ENCODE measurements around the gene GNAZ.

Gene GNAZ

GRCh38 chr22:23110922-23111527 lies 40.7 kb downstream of the GNAZ start:
- H3K4me1 ChIP-seq (ENCODE audit: control insufficient read depth, insufficient read depth, low read length, poor library complexity, severe bottlenecking): no peaks in the 10 kb centered on the region
- H3K4me3 ChIP-seq (ENCODE audit: extremely low read depth, insufficient read depth, low read length, poor library complexity, severe bottlenecking): no peak overlapping the region
- 80 to 84% methylated on average over 13 to 15 of the region's 15 CpGs for WGBS, 2 experiments (ENCODE audit: insufficient coverage in 2 of 2)
- H3K27ac ChIP-seq (ENCODE audit: low read depth, low read length, severe bottlenecking): no peak overlapping the region
- no peaks in the 10 kb centered on the region for H3K9me3 ChIP-seq (ENCODE audit: control insufficient read depth, low read length)
- H3K36me3 ChIP-seq (ENCODE audit: control insufficient read depth, insufficient read depth, low read length): no peaks in the 10 kb centered on the region

GRCh38 chr22:23112472-23113012 lies 42.2 kb downstream of the GNAZ start:
- Histone ChIP-seq H3K4me1 (ENCODE audit: control insufficient read depth, insufficient read depth, low read length, poor library complexity, severe bottlenecking) (no peaks in the 10 kb centered on the region), H3K36me3 (ENCODE audit: control insufficient read depth, insufficient read depth, low read length) (no peaks in the 10 kb centered on the region), H3K9me3 (ENCODE audit: control insufficient read depth, low read length) (no peaks in the 10 kb centered on the region), H3K4me3 (ENCODE audit: extremely low read depth, insufficient read depth, low read length, poor library complexity, severe bottlenecking) (no peak overlapping the region), H3K27ac (ENCODE audit: low read depth, low read length, severe bottlenecking) (no peak overlapping the region)
- 83 to 85% methylated on average over 9 of the region's 9 CpGs for WGBS, 2 experiments (ENCODE audit: insufficient coverage in 2 of 2)

- Histone ChIP-seq H3K27ac (ENCODE audit: low read depth, low read length, severe bottlenecking) (no peak overlapping the region), H3K4me3 (ENCODE audit: extremely low read depth, insufficient read depth, low read length, poor library complexity, severe bottlenecking) (no peak overlapping the region), H3K36me3 (ENCODE audit: control insufficient read depth, insufficient read depth, low read length) (no peaks in the 10 kb centered on the region), H3K9me3 (ENCODE audit: control insufficient read depth, low read length) (no peaks in the 10 kb centered on the region), H3K4me1 (ENCODE audit: control insufficient read depth, insufficient read depth, low read length, poor library complexity, severe bottlenecking) (no peaks in the 10 kb centered on the region)
- WGBS, 2 experiments (ENCODE audit: insufficient coverage in 2 of 2): 89 to 94% methylated on average over 11 to 14 of the region's 14 CpGs
Measured at GRCh38 chr22:23113067-23113846, 42.9 kb downstream of the GNAZ start.

- H3K9me3 ChIP-seq (ENCODE audit: control insufficient read depth, low read length): no peaks in the 10 kb centered on the region
- 85 to 88% methylated on average over 16 to 17 of the region's 18 CpGs for WGBS, 2 experiments (ENCODE audit: insufficient coverage in 2 of 2)
- no peaks in the 10 kb centered on the region for H3K4me1 ChIP-seq (ENCODE audit: control insufficient read depth, insufficient read depth, low read length, poor library complexity, severe bottlenecking)
- no peak overlapping the region for H3K27ac ChIP-seq (ENCODE audit: low read depth, low read length, severe bottlenecking)
- H3K36me3 ChIP-seq (ENCODE audit: control insufficient read depth, insufficient read depth, low read length): no peaks in the 10 kb centered on the region
- H3K4me3 ChIP-seq (ENCODE audit: extremely low read depth, insufficient read depth, low read length, poor library complexity, severe bottlenecking): no peak overlapping the region
Measured at GRCh38 chr22:23113847-23114720, 43.8 kb downstream of the GNAZ start.

- no peaks in the 10 kb centered on the region for H3K4me1 ChIP-seq (ENCODE audit: control insufficient read depth, insufficient read depth, low read length, poor library complexity, severe bottlenecking)
- no peaks in the 10 kb centered on the region for H3K36me3 ChIP-seq (ENCODE audit: control insufficient read depth, insufficient read depth, low read length)
- no peak overlapping the region for H3K4me3 ChIP-seq (ENCODE audit: extremely low read depth, insufficient read depth, low read length, poor library complexity, severe bottlenecking)
- no peak overlapping the region for H3K27ac ChIP-seq (ENCODE audit: low read depth, low read length, severe bottlenecking)
- no peaks in the 10 kb centered on the region for H3K9me3 ChIP-seq (ENCODE audit: control insufficient read depth, low read length)
- WGBS, 2 experiments (ENCODE audit: insufficient coverage in 2 of 2): no CpG with 5 or more reads among the region's 2 CpGs
Measured at GRCh38 chr22:23114721-23115020, 44.4 kb downstream of the GNAZ start.

- H3K4me3 ChIP-seq (ENCODE audit: extremely low read depth, insufficient read depth, low read length, poor library complexity, severe bottlenecking): no peak overlapping the region
- WGBS, 2 experiments (ENCODE audit: insufficient coverage in 2 of 2): 96 to 99% methylated on average over 6 of the region's 7 CpGs
- H3K9me3 ChIP-seq (ENCODE audit: control insufficient read depth, low read length): no peaks in the 10 kb centered on the region
- no peaks in the 10 kb centered on the region for H3K4me1 ChIP-seq (ENCODE audit: control insufficient read depth, insufficient read depth, low read length, poor library complexity, severe bottlenecking)
- no peak overlapping the region for H3K27ac ChIP-seq (ENCODE audit: low read depth, low read length, severe bottlenecking)
- H3K36me3 ChIP-seq (ENCODE audit: control insufficient read depth, insufficient read depth, low read length): no peaks in the 10 kb centered on the region
Measured at GRCh38 chr22:23115369-23115768, 45.0 kb downstream of the GNAZ start.

- Histone ChIP-seq H3K9me3 (ENCODE audit: control insufficient read depth, low read length) (no peaks in the 10 kb centered on the region), H3K36me3 (ENCODE audit: control insufficient read depth, insufficient read depth, low read length) (no peaks in the 10 kb centered on the region), H3K4me3 (ENCODE audit: extremely low read depth, insufficient read depth, low read length, poor library complexity, severe bottlenecking) (no peak overlapping the region), H3K27ac (ENCODE audit: low read depth, low read length, severe bottlenecking) (no peak overlapping the region), H3K4me1 (ENCODE audit: control insufficient read depth, insufficient read depth, low read length, poor library complexity, severe bottlenecking) (peaks cover under 1% of the 10 kb centered on the region)
- 86 to 87% methylated on average over 13 to 17 of the region's 18 CpGs for WGBS, 2 experiments (ENCODE audit: insufficient coverage in 2 of 2)
Measured at GRCh38 chr22:23115825-23116494, 45.6 kb downstream of the GNAZ start.

GRCh38 chr22:23116506-23117263 lies 46.4 kb downstream of the GNAZ start:
- Histone ChIP-seq H3K36me3 (ENCODE audit: control insufficient read depth, insufficient read depth, low read length) (no peaks in the 10 kb centered on the region), H3K4me3 (ENCODE audit: extremely low read depth, insufficient read depth, low read length, poor library complexity, severe bottlenecking) (no peak overlapping the region), H3K27ac (ENCODE audit: low read depth, low read length, severe bottlenecking) (no peak overlapping the region), H3K9me3 (ENCODE audit: control insufficient read depth, low read length) (no peaks in the 10 kb centered on the region), H3K4me1 (ENCODE audit: control insufficient read depth, insufficient read depth, low read length, poor library complexity, severe bottlenecking) (peaks cover 3% of the 10 kb centered on the region)
- WGBS, 2 experiments (ENCODE audit: insufficient coverage in 2 of 2): 85 to 91% methylated on average over 4 to 6 of the region's 10 CpGs

- Histone ChIP-seq H3K9me3 (ENCODE audit: control insufficient read depth, low read length) (no peaks in the 10 kb centered on the region), H3K27ac (ENCODE audit: low read depth, low read length, severe bottlenecking) (no peak overlapping the region)
- 95 to 96% methylated on average over 9 to 10 of the region's 10 CpGs for WGBS, 2 experiments (ENCODE audit: insufficient coverage in 2 of 2)
Measured at GRCh38 chr22:23117275-23117674, 47.0 kb downstream of the GNAZ start.

More at GRCh38 chr22:23117275-23117674, 47.0 kb downstream of the GNAZ start:
- H3K36me3 ChIP-seq (ENCODE audit: control insufficient read depth, insufficient read depth, low read length): no peaks in the 10 kb centered on the region
- peaks cover 3% of the 10 kb centered on the region for H3K4me1 ChIP-seq (ENCODE audit: control insufficient read depth, insufficient read depth, low read length, poor library complexity, severe bottlenecking)
- H3K4me3 ChIP-seq (ENCODE audit: extremely low read depth, insufficient read depth, low read length, poor library complexity, severe bottlenecking): no peak overlapping the region
